22Rv1 (cell line): ENCODE data around the gene SFXN2.

Experiments used
- H3K27ac ChIP-seq: fragments of 450-650 bp; 2 replicates; pipeline ENCODE4 v1.5.1; 2017
- ZFX ChIP-seq: fragments of 450-650 bp; IDR thresholded peaks from 2 replicates; pipeline ENCODE4 v1.6.1; 2017; ENCODE audit warnings: antibody characterized with exemption, borderline replicate concordance
- TF ChIP-seq, protein P1 (sequence below): fragments of 450-650 bp; IDR thresholded peaks from 2 replicates; pipeline ENCODE4 v1.5.1; 2017; ENCODE audit warnings: mild to moderate bottlenecking

Gene SFXN2

DNA sequence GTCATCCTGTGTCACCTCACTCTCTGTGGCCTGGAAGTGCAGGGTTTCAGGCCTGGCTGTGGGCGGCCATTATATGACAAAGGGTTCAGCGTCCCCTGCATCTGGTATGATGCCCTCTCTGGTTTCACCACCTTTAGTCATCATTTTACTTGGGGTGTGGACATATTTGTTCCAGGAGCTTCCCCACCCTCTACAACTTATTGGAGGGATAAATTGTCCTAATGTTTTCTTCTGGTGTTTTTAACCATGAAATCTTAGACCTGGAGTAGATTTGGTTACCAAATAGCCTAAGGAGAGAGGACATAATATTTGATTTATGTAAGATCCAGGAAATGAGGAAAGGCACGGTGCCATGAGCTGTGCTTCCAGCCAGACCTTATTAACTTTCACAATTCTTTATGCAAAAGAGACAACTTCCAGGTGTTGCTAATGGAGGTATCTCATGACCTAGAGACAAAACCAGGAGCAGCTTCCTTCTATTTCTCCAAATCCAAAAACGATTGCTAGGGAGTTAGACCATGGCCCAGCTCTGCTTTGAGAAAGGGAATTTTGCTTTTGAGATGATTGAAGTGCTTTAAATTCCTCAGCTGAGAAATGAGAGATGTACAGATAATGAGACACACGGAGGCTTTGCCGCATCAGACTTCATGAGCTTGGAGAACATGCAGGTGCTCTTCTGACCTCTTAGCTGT, 50.2 kb downstream of the SFXN2 start:
- TF ChIP-seq ZFX = no peak
- TF ChIP-seq, protein P1, sequence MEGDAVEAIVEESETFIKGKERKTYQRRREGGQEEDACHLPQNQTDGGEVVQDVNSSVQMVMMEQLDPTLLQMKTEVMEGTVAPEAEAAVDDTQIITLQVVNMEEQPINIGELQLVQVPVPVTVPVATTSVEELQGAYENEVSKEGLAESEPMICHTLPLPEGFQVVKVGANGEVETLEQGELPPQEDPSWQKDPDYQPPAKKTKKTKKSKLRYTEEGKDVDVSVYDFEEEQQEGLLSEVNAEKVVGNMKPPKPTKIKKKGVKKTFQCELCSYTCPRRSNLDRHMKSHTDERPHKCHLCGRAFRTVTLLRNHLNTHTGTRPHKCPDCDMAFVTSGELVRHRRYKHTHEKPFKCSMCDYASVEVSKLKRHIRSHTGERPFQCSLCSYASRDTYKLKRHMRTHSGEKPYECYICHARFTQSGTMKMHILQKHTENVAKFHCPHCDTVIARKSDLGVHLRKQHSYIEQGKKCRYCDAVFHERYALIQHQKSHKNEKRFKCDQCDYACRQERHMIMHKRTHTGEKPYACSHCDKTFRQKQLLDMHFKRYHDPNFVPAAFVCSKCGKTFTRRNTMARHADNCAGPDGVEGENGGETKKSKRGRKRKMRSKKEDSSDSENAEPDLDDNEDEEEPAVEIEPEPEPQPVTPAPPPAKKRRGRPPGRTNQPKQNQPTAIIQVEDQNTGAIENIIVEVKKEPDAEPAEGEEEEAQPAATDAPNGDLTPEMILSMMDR = no peak
- H3K27ac ChIP-seq = peak overlapping the region; percentile 41

DNA sequence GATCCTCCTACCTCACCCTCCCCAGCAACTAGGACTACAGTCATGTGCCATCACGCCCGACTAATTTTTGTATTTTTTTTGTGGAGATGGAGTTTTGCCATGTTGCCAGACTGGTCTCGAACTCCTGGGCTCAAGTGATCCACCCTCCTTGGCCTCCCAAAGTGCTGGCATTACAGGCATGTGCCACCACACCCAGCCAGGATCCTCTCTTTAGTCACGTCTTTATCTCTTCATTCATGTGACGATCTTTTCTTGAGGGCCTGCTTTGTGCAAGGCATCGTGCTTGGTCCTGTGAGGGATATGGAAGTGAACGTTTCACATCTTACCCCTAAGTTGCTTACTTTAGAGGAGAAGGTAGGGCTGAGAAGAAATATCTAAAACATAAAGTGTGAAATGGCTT, 50.9 kb downstream of the SFXN2 start:
- TF ChIP-seq, protein P1 = no peak
- TF ChIP-seq ZFX = no peak
- H3K27ac ChIP-seq = peak overlapping the region; percentile 41

DNA sequence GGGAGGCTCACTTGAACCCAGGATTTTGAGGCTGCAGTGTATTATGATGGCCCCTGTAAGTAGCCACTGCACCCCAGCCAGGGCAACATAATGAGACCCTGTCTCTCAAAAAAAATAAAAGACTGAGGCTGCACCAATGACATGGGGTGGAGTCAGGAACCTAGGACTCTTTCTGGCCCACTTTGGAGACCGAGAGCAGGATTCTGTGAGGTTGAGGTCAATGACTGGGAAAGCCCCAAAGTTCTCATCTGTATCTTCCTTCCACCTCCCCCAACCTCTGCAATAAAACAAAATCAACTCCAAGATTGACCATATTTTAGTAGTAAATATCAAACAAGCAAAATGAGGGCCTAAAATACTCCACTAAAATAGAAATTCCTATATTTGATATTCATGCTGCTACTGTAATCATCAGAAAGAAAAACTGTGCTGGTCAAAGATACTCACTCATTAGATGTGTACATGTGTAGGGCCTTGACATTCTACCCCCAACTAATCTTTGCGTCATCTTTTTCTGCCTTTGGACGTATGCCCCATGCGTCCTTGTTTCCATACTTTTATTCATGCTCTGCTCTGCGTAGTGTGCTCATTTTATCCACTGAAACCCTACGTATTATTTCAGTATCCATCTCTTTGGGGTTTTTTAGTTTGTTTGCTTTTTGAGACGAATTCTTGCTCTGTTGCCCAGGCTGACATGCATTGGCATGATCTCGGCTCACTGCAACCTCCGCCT, 53.2 kb downstream of the SFXN2 start:
- TF ChIP-seq ZFX = no peak
- TF ChIP-seq, protein P1 = no peak
- peak overlapping the region; percentile 90 for H3K27ac ChIP-seq

DNA sequence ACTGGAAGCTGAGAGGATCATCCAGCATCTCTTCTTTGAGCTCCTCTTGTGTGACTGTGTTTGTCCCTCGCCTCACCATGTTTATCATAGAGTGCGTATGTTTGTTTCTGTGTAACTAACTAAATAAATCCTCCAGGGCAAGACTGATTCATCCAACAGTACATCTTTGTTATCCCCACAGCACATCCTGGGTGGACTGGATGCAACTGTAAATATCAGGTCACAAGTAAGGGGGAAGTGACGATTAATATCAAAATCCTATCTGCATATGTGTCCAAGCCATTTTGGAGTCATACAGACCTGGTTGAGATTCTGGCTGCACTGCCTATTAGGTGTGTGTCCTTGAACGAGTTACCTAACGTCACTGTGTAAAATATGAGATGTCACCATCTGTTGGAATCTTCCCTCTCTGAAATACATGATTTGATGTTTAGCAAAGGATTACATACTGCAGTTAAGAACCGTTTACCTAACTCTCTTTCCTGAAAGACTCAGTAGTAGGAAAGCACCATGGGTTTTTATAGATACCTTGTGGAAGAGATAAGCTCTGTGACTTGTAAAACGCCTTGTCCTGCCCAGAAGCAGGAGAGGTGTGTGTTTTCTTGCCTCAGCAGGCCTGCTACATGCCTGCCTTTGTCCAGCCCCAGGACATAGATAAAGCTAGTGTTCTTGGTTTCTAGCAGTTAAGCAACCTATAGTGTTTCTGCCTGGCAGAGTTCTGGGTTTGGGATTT, 55.1 kb downstream of the SFXN2 start:
- peak overlapping the region; percentile 90 for H3K27ac ChIP-seq
- no peak for TF ChIP-seq ZFX
- TF ChIP-seq, protein P1 = no peak

DNA sequence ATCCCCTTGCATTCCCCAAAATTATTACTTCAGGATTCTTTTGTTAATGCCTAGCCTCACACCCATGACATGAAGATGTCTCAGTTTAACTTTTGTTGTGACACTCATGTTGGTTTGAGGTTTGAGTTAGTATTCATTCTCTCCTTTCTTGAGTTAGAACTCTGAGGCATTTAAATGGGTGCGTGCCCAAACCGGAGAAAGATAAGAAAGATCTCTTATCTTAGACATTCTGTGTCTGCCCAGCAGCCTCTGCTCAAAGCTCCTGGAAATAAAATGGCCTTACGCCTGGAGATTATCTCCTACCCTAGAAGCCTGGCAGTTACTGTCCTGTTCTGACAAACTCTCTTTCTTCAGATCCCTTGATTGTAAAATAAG, 55.7 kb downstream of the SFXN2 start:
- peak overlapping the region; percentile 90 for H3K27ac ChIP-seq
- no peak for TF ChIP-seq ZFX
- TF ChIP-seq, protein P1 = no peak

DNA sequence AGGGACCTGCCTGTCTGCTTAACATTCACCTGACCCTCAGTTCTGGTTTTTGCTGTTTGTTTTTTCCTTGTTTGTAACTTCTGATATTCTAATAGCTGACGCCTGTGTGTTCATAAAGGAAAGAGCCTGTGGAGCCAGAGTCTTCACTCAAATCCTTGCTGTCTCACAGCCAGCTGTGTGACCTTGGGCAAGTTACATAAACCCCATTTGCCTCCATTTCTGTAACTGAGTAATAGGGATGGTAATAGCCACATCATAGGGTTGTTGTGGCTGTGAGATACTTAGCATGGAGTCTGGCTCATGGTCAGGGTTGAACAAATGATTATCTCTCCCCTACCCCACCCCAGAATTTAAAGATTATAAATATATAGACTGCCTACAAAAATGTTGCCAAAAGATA, 56.4 kb downstream of the SFXN2 start:
- no peak for TF ChIP-seq ZFX
- TF ChIP-seq, protein P1 = no peak
- peak overlapping the region; percentile 90 for H3K27ac ChIP-seq
